Measurements from ENCODE around the gene HSPA1L.
A peak's percentile ranks its signal among the peaks of the same experiment; 100 is the strongest.
"Not testable (repeated sequence)": the region's sequence is repeated elsewhere in the genome, so short reads cannot be mapped to it uniquely, and the experiment has no call there.

Gene HSPA1L

DNA sequence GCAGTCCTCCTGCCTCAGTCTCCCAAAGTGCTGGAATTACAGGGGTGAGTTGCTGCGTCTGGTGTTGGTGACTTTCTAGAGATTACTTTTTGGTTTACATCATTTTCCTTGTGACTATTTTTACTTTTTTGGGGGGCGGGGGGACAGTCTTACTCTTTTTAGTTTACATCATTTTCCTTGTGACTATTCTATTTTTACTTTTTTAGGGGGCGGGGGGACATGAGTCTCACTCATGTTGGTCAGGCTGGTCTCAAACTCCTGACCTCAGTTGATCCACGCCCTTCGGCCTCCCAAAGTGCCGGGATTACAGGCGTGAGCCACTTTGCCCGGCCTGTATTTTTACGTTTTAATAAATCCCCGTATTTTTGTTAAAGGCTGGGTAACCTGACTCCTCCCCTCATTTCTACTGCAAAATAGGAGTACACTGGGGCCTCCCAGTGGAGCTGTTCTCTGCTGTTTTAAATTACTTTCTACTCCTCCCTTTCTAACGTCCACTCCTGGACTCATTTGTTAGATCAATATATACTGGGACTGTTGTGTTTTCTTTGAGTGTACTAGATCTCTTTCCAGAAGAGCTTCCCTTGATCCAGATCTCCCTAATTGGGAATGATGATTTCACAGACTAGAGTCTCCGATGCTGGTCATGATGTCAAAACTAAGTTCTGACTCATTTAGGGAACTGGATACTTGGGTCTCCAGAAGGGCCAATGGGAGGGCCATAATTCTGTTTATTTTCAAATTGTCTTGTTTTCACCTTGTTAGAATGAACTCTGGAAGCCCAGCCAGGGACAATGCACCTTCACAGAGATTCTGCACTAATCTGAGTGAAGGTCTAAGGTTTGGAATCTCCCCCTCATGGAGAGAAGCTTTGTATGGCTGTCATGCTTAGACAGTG lies 21.6 kb upstream of the HSPA1L start:
- DNase-seq (ENCODE audit: low read depth), result no peak

DNA sequence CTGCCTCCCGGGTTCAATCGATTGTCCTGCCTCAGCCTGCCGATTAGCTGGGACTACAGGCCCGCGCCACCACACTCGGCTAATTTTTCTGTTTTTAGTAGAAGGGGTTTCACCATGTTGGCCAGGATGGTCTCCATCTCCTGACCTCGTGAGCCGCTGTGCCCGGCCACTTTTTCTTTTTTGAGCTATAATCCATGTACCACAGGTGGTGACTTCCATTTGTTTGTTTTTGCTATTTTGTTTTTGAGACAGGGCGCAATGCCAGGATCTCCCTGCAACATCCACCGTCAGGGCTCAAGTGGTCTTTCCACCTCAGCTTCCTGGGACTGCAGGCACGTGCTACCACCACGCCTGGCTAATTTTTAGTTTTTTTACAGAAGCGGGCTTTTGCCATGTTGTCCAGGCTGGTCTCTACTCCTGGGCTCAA lies 21.0 kb upstream of the HSPA1L start:
- no peak for DNase-seq (ENCODE audit: low read depth)

DNA sequence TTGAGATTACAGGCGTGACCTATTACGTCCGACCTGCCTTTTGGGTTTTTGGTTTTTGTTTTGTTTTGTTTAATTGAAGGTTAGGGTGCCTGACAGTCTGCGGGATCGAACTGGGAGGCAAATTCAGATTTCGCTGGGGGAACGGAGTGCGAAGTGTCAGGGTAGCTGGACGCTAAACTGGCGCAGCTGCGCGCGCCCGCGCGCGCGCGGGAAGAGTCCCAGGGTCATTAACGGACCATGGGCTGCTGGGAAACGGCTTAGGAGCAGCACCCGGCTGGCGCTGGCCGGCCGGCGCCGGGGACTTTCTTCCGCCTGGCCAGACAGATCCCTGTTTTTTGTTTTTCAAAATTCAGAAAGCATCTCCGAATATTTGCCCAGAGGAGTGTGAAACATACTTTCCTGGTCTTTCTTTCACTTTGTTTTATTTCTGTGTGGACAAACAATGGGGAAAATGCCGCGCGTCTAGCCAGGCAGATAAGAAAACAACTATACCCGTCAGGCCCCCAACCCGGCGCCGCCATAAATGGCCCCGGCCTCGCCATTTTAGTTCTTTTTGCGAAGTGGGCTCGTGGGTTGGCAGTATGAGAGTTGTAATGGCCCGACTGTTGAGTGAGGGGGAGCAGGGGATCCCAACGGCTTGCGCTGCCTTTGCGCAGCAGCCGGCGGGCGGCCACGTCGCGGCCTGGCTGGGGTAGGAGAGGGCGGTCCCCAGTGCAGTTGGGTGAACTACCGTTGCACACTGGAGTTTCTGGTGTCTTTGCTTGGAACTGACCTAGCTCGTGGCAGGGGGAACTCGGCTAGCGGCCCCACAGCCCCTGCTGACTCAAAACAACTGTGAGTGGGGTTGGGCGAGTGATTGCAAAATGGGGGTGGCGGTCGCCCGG lies 19.5 kb upstream of the HSPA1L start:
- DNase-seq (ENCODE audit: low read depth), result peak; percentile 63

DNA sequence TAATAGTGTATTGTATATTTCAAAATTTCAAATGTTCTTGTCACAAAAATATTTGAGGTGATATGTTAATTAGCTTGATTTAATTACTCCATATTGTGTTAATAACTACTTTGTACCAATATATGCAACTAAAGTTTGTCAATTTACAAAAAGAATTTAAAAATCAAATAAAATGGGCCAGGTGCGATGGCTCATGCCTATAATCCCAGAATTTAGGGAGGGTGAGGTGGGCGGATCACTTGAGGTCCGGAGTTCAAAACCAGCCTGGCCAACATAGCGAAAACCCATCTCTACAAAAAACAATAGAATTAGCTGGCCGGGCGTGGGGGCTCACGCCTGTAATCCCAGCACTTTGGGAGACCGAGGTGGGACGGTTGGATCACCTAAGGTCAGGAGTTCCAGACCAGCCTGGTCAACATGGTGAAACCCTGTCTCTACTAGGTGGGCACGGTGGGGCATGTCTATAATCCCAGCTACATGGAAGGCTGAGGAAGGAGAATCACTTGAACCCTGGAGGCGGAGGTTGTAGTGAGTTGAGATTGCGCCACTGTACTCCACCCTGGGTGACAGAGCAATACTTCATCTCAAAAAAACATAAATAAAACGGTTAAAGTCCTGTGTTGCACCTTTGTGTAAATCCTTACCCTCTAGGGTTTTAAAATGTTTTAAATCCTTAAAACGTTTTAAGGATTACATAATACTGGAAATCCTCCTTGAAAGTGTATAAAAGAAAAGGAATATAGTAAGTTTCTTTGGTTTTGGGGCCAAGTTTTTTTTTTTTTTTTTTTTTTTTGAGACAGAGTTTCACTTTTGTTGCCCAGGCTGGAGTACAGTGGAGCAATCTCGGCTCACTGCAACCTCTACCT lies 16.5 kb upstream of the HSPA1L start:
- DNase-seq (ENCODE audit: low read depth), result no peak

DNA sequence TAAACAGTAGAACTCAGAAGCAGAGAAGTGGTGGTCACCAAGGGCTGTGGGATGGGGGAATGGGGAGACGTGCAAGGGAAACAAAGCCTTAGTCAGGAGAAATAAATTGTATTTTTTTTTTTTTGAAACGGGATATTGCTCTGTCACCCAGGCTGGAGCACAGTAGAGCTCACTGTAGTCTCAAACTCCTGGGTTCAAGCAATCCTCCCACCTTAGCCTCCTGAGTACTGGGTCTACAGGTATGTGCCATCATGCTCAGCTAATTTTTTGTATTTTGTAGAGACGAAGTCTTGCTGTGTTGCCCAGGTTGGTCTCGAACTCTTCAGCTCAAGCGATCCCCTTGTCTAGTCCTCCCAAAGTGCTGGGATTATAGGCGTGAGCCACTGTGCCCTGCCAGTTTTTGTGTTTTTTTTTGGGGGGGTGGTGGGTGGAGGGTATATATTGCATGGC lies 15.8 kb upstream of the HSPA1L start:
- DNase-seq (ENCODE audit: low read depth), result no peak

DNA sequence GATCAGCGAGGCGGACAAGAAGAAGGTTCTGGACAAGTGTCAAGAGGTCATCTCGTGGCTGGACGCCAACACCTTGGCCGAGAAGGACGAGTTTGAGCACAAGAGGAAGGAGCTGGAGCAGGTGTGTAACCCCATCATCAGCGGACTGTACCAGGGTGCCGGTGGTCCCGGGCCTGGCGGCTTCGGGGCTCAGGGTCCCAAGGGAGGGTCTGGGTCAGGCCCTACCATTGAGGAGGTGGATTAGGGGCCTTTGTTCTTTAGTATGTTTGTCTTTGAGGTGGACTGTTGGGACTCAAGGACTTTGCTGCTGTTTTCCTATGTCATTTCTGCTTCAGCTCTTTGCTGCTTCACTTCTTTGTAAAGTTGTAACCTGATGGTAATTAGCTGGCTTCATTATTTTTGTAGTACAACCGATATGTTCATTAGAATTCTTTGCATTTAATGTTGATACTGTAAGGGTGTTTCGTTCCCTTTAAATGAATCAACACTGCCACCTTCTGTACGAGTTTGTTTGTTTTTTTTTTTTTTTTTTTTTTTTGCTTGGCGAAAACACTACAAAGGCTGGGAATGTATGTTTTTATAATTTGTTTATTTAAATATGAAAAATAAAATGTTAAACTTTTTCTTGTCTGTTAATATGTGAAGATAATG lies 14.7 kb upstream of the HSPA1L start:
- no peak for DNase-seq (ENCODE audit: low read depth)

DNA sequence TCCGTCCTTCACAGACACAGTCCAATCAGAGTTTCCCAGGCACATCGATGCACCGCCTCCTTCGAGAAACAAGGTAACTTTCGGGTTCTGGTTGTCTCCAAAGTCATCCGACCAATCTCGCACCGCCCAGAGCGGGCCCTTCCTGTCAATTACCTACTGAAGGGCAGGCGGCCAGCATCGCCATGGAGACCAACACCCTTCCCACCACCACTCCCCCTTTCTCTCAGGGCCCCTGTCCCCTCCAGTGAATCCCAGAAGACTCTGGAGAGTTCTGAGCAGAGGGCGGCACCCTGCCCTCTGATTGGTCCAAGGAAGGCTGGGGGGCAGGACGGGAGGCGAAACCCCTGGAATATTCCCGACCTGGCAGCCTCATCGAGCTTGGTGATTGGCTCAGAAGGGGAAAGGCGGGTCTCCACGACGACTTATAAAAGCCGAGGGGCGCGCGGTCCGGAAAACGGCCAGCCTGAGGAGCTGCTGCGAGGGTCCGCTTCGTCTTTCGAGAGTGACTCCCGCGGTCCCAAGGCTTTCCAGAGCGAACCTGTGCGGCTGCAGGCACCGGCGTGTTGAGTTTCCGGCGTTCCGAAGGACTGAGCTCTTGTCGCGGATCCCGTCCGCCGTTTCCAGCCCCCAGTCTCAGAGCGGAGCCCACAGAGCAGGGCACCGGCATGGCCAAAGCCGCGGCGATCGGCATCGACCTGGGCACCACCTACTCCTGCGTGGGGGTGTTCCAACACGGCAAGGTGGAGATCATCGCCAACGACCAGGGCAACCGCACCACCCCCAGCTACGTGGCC lies 12.4 kb upstream of the HSPA1L start, which contains the start of gene HSPA1B:
Gene HSPA1B (plus strand): TSS at position 453 of the 794 bp plus-strand sequence. CDS start 213 bp downstream, at position 666.
- peak; percentile 81 for DNase-seq (ENCODE audit: low read depth)

DNA sequence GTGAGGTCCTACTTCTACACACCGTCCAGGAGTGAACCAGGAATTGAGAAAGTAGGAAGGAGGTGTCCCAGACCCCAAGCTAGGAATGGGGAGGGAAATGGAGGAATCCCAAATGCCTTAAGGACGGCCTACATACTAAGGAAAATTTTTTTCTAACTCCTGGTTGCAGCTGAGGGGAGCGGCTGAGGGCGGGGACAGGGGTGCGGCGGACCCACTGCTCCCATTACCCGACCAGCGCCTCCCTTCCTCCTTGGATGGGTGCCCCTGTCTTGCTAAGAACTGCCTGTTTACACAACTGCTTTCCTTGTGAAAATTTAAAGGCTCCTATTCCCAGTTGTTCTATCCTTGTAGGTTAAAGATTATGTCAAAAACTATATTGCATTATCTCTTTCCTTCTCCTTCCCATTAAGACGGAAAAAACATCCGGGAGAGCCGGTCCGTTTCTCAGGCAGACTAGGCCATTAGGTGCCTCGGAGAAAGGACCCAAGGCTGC lies 11.8 kb upstream of the HSPA1L start:
- DNase-seq (ENCODE audit: low read depth), result peak; percentile 19

DNA sequence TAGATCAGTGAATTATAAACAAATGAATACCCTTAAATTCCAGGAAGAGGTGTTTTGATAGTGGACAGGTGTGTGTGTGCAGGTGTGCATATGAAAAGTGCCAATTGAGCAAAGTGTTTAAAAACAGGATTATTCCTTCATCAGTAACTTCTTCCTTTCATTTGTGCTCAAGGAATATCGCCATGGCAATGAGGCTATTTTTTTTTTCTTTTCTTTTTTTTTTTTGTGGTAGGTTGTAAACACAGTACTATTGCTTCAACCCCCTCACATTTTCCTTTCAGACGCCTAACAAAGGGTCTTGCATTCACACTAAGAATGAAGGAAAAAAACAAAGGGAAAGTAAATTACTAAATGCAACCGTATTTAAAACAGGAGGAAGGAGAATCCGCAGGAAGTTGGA lies 10.5 kb upstream of the HSPA1L start:
- DNase-seq (ENCODE audit: low read depth), result no peak

DNA sequence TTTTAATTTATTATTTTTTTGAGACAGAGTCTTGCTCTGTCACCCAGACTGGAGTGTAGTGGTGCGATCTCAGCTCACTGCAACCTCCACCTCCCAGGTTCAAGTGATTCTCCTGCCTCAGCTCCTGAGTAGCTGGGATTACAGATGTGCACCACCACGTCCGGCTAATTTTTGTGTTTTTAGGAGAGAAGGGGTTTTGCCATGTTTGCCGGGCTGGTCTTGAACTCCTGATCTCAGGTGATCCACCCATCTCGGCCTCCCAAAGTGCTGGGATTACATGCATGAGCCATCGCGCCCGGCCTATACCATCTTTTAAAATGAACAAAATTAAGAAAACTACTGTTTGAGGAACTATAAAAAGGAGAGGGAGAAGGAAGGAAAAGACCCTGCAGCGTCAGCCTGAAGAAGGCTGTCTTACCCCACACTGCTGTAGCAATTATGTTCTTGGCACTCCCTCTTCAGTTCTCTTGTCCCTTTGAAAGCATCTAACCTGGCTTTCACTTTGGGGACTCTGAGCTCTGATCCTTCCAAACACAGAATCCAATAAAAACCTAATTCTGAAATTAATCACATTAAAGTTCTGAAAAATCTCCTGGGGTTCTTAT lies 8.6 kb upstream of the HSPA1L start:
- not testable (repeated sequence) for DNase-seq (ENCODE audit: low read depth)

DNA sequence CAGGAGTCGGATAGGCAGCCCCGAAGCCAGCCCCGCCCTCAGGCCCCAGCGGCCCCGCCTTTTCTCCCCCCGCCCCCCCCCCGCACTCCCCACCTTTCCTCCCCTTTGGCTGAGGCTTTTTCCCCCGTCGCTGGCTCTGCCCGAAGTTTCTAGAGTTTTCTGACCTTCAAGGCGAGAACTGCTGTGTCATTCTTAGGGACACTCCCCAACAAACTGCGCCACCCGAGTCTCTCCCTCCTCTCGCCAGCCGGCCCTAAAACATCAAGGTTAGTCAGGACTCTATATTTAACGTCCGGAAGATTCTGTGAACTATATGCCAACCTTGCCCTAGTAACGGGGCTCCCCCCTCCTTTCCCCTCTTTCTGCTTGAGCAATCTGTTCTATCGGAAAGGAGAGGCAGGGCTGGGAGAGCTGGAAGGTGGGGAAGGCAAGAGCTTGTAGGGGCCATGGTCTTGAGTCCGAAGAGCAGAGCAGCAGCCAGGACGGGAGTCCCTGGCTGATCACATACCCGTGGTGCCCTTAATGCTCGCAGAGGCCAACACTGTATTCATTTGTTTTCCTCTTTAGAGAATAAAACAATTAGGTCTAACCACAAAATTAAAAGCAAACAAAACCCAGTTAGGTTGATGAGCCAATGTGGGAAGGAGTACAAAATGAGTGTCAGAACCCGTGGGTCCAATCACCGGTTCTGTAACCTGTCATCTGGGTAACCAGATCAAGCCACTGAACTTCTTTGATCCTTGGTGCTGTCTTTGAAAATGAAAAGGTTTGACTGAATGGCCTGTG lies 7.1 kb upstream of the HSPA1L start:
- DNase-seq (ENCODE audit: low read depth), result peak; percentile 46

DNA sequence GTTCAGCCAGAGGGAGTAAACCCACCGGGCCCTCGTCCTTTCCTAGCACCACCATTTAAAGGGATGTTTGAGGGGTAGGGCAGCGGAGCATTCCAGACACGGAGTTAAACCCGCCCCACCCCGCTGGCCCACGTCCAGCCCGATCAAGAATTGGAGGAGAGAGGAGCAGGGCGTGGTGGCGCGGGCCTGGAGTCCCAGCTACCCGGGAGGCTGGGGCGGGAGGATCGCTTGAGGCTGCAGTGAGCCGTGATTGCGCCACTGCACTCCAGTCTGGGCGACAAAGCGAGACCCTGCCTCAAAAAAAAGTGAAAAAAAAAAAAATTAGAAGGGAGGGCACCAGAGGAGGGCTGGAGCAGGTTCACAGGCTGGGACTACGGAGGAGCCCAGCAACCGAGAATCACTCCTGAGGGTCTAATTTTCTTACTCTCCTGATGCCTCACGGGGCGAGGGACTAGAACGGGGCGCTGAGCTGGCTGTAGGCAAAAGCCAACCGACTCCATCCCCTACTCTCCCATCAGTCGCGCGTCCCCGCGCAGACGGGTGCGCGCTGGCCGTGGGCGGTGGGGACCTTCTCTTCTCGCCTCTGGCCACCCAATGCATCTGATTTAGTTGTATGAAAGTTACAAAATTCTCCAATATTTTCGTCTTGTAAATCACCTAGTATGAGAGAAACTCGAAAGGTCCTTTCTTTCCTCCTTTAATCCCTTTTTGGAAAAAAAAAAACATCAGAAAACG lies 6.4 kb upstream of the HSPA1L start:
- DNase-seq (ENCODE audit: low read depth), result peak; percentile 25

DNA sequence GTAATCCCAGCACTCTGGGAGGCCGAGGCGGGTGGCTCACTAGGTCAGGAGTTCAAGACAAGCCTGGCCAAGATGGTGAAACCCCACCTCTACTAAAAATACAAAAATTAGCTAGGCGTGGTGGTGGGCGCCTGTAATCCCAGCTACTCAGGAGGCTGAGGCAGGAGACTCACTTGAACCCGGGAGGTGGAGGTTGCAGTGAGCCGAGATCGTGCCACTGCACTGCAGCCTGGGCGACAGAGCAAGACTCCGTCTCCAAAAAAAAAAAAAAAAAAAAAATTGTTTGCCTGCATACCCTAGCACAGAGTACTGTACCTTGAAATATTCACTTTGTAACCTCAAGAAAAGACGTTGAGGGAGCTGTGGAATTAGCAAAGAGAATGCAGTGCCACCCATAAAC lies 5.3 kb upstream of the HSPA1L start:
- not testable (repeated sequence) for DNase-seq (ENCODE audit: low read depth)

DNA sequence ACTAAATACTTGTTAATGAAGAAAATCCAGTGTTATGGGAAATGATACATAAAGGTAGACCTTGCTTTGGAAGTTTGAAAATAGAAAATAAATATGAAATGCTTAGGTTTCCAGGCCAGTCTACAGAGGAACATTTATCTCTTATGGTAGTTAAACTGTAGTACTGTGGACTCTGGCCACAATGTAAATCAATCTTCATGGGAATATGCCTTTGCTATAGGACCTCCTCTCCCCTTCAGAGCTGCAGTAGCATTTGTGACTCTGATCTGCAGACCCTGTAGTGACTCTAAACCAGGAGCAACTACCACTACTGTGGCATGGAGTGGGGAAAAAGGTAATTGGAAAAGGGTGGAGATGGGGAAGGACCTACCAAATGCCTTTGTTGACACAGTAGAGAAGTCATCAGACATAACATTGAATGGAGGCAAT lies 4.8 kb upstream of the HSPA1L start:
- DNase-seq (ENCODE audit: low read depth), result no peak

DNA sequence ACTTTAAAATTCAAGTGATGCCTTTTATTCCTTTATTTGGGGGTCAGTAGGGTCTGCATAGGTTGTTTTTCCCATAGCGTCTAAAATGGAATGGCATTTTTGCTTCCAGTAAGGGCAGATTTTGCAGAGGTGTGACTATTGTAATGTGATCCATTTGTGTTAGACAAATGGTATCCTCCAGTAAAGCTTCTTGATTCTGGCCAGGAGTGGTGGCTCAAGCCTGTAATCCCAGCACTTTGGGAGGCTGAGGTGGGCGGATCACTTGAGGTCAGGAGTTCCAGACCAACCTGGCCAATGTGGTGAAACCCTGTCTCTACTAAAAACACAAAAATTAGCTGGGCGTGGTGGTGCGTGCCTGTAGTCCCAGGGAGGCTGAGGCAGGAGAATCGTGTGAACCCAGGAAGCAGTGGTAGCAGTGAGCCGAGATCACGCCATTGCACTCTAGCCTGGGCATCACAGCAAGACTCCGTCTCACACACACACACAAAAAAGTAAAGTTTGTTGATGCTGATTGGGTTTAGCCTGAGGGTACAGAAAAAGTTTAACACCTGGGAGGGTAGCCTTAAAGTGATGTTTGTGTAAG lies 2.9 kb upstream of the HSPA1L start:
- not testable (repeated sequence) for DNase-seq (ENCODE audit: low read depth)

DNA sequence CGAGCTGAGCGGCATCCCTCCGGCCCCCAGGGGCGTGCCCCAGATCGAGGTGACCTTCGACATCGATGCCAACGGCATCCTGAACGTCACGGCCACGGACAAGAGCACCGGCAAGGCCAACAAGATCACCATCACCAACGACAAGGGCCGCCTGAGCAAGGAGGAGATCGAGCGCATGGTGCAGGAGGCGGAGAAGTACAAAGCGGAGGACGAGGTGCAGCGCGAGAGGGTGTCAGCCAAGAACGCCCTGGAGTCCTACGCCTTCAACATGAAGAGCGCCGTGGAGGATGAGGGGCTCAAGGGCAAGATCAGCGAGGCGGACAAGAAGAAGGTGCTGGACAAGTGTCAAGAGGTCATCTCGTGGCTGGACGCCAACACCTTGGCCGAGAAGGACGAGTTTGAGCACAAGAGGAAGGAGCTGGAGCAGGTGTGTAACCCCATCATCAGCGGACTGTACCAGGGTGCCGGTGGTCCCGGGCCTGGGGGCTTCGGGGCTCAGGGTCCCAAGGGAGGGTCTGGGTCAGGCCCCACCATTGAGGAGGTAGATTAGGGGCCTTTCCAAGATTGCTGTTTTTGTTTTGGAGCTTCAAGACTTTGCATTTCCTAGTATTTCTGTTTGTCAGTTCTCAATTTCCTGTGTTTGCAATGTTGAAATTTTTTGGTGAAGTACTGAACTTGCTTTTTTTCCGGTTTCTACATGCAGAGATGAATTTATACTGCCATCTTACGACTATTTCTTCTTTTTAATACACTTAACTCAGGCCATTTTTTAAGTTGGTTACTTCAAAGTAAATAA lies 2.2 kb upstream of the HSPA1L start:
- DNase-seq (ENCODE audit: low read depth), result not testable (repeated sequence)

DNA sequence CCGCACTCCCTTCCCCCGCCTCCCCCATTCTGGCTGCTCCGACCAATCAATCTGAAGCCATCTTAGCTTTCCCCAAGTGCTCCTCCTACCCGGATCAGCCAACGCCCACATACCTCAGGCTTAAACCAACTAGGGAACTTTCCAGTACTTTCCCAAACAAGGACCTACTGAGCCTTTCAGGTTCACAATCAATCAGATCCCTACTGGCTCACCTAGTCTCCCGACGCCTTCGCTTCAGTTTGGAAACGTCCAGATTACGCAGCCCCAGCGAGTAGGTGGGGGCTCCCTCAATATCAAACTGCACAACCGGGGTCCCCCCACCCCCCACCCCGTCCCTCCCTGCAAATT lies 432 bp downstream of the HSPA1L start:
- DNase-seq (ENCODE audit: low read depth), result peak; percentile 49
